ENCODE data around the gene PITPNC1.
"Not testable (repeated sequence)": the region's sequence is repeated elsewhere in the genome, so short reads cannot be mapped to it uniquely, and the experiment has no call there.

Gene PITPNC1

DNA sequence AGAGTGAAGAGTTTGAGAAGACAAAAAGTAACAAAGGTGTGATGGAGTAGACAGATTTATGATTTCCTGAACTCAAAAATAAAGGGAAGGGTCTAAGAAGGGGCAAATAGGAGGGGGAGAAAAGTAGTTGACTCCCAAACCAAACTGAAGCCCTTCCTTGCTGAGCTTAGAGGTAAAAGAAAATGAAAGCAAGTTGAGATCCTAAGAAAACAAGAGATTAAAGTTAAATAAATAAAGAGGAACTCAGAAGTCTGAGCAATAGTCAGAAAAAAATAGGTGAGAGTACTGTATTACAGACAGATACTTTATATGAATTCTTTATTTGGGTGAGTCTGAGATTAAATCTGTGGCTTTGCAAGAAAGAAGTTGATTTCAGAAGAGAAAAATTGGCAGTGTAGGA is 7.4 kb upstream of the PITPNC1 start:
- DNase-seq (ENCODE audit: low read depth), result no peak

DNA sequence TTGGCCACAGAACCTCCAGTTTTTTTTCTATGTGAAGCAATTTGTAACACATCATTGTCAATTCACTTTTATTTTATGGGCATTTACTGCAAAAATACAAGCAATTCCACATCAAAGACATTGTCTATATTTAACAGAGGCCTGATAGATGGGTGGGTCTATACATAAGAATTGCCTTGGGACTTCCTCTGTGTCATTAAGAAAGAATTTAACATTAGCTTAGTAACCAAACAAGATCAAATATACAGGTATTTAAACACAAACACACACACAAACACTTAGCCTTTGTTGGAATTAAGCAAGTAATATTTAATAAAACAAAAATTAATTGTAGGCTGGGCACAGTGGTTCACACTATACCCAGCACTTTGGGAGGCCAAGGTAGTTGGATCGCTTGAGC is 4.3 kb upstream of the PITPNC1 start:
- no peak for DNase-seq (ENCODE audit: low read depth)

DNA sequence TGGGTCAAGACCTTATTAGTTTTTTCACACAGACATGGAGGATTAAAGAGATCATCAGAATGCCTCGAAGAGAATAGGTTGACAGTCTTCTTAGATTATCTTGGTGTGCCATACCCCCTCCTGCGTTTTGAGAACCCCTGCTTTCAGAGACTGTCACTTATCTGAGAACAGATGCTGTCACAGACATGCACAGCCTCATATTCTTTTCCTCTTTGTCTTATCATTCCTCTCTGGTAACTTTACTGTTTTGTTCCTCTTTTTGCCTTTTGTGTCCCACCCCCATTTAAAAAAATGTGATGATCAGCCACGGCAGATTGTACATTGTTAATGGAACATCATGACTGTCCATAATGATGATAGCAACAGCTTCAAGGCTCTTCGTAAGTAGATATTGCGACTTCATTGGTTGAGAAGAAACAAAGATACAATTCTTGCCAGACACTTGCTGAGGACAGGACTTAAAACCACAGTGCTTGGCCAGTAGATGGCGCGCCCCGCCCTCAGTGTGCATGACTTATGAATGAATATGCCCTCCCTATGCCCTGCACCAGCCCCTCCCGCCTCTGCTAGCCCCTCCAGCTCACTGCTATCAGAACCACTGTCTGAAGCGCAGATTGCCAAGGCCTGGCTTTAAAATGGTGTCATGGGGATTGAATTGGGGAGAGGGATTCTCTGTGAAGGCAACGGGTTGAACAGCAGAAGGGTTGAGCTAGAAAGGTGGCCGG is 2.6 kb upstream of the PITPNC1 start:
- peak; percentile 81 for DNase-seq (ENCODE audit: low read depth)

DNA sequence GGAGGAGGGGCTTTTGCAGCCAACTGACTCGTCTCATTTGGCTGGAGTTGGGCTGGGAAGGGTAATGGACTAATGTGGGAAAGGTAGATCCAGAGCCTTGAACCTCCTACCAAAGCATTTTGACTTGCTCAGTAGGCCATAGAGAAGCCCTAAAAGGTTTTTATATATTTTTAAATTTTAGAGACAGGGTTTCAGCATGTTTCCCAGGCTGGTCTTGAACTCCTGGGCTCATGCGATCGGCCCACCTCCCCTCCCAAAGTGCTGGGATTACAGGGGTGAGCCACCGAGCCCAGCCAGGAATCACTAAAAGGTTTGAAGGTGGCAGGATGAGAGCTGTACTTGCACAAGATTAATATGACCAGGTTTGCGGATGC is 2.0 kb upstream of the PITPNC1 start:
- no peak for DNase-seq (ENCODE audit: low read depth)

DNA sequence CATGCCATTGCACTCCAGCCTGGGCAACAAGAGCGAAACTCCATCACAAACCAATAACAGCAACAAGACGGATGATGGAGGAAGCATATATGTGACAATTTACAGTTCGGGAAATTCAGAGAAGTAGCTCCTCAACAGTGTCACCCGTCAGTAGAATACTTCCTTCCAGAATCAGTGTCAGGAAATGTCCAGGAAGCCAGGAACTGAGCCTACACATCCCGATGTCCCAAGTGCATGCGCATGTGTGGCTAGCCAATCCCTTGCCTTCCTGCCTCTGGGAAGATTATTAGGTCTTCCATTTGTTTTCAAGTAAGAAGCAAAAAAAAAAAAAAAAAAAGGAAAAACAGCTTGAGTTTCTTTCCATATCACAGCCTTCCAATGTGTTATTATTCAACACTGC is 1.4 kb upstream of the PITPNC1 start:
- peak; percentile 26 for DNase-seq (ENCODE audit: low read depth)

DNA sequence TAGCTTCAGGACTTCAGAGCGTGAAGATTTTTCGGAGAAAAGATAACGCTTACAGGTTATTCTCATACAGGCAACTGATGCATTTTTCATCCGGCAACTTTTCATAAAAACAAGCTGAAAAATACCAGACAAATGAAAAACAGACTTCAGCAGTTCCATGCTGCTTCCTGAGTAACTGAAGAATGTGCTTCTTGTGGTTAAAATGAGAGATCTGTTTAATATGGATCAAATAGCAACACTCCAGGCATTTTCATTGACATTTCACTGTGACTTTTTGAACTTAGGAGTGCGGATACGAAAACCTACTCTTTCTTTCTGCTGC is 705 bp upstream of the PITPNC1 start:
- peak; percentile 87 for DNase-seq (ENCODE audit: low read depth)

DNA sequence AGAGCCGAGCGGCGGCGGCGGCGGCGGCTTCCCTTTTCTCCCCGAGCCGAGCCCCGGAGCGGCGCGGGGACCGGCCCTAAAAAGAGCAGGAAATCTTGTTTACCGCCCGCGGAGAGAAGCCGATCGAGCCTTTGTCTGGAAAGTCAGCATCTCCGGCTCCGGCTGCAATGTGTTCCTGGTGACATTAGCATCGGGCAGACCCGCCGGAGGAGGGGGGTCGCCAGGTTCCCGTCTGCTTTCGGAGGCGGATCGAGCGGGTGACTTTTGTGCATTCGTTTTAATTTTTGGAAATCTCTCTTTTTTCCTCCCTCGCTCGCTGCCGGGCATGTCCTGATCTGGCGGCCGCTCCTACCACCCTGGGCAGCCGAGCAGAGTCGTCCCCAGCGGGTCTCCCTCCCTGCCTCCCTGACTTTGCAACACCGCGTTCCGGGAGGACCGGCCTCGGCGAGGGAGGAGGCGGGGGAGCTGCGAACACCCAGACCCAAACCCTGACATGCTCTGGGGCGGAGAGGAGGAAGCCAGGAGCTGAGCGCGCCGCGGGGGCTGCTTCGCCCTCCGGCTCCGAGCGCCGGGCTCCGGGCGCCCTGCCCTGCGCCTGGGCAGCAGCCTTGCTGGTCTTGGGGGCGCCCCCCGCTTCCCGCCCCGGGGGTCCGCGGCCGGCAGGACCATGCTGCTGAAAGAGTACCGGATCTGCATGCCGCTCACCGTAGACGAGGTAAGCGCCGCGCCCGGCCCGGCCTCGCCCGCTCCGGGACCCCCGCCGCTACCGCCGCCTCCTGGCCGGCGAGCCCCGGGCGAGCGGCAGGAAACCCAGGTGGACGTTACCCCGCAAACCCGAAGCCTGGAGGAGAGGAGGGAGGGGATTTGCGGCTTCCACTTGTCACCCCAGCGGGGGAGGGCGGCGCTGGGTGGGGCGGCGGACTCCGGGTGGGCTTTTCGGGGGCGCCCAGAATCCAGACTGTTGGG is 690 bp downstream of the PITPNC1 start:
- DNase-seq (ENCODE audit: low read depth), result peak; percentile 47

DNA sequence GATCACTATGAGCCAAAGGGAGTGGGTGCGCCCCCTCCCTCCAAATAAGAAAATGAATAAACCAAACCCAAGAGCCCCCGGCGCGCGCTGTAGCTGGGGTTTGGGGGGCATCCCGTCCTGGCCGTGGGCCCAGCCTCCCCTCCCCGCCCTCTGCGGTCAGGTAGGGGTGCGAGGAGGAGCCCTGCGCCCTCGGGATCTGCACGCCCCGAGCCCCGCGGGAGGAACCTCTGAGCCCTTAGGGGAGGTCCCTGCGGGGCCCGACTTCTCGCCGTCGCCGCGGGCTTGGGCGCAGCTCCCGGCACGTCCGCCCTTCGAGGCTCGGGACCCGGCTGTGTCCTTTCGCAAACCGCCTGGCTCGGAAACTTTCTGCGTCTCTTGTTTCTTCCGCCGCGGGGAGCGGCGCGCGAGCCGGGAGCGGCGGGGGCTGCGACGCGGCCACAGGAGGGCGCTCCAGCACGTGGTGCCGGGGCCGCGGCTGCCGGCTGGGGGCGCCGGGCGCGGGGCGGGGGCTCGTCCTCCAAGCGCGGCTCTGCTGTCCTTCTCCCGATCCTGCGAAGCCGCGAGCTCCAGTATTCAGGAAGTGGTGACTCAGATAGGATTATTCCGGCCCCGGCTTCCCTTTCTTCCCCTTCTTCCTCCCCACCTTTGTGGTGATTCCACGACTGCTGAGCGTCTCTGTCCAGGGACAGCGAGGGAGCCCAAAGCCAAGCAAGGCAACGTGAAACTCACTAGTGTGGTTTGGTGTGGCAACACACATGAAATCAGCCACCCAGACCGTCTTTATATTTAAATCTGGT is 1.6 kb downstream of the PITPNC1 start:
- DNase-seq (ENCODE audit: low read depth), result peak; percentile 82

DNA sequence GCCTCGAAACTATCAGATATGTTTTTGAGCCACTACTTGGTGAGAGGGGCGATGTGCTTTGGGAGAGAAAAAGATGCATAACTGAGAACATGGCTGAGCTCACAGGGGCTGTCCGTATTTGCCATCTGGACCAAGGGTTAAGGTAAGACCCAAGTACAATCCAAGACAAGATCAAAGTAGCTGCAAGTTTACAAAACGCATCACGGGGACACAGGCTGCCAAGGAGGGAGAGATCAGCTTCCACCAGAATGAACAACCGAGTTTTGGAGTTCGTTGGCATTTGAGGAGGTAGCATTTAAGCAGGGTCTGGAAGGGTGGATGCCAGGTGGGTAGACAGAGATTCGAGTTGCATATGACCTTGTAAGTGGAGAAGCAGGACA is 2.2 kb downstream of the PITPNC1 start:
- no peak for DNase-seq (ENCODE audit: low read depth)

DNA sequence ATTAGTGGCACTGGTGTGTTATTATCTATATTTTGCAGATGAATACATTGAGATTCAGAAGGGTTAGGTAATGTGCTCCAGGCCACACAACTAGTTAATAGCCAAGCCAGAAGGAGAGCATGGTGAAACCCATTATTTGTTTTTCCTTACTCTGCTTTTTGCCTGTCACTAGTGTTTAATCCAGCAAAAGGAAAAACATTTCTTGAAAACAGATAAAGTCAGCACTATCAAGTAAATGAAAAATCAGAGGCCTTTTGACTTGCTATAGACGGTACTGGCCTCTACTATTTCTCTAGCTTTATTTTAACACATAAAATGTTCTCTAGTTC is 4.8 kb downstream of the PITPNC1 start:
- no peak for DNase-seq (ENCODE audit: low read depth)

DNA sequence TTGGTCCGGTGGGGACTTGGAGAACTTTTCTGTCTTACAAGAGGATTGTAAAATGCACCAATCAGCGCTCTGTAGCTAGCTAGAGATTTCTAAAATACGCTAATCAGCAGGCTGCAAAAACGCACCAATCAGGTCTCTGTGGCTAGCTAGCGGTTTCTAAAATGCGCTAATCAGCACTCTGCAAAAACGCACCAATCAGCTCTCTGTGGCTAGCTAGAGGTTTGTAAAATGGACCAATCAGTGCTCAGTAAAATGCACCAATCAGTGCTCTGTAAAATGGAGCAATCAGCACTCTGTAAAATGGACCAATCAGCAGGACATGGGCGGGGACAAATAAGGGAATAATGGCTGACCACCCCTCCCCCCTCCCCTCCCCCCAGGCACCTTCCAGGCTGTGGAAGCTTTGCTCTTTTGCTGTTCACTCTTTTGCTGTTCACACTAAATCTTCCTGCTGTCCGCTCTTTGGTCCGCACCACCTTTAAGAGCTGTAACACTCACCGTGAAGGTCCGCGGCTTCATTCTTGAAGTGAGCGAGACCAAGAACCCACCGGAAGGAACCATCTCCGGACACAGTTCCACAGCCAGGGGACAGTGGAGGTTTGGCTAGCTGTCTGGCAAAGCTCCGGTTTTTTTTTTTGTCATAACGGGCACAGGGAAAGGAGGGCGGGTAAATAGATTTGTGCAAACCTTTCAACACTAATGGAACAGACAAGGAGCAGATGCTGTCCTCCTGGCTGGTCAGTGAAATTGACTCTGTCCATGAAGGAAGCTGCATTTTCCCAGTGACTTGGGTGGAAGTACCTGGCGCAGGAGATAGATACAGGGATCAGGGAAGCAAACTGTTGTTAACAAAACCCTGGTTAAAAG is 8.3 kb downstream of the PITPNC1 start:
- DNase-seq (ENCODE audit: low read depth), result no peak

DNA sequence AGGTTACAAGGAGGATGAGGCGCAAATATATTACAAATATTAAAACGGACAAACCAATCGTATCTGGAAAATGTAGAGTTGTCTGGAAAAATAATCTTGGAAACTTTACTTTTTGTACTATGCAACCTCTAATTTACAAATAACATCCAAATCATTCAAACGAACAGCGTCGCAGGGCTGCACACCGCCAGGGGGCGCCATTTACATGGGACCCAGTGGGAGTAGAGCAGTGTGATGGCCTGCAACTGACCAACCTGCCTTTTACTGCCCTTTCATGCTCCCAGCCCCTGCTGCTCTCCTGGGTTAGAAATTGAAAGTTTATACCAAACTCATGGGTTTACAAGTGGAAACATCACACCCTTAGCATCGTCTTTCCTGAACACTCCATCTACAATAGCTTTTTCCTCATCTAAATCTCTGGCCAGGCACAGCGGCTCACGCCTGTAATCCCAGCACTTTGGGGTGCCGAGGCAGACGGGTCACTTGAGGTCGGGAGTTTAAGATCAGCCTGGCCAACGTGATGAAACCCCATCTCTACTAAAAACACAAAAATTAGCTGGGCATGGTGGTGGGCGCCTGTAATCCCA is 10.0 kb downstream of the PITPNC1 start:
- DNase-seq (ENCODE audit: low read depth), result peak; percentile 21

DNA sequence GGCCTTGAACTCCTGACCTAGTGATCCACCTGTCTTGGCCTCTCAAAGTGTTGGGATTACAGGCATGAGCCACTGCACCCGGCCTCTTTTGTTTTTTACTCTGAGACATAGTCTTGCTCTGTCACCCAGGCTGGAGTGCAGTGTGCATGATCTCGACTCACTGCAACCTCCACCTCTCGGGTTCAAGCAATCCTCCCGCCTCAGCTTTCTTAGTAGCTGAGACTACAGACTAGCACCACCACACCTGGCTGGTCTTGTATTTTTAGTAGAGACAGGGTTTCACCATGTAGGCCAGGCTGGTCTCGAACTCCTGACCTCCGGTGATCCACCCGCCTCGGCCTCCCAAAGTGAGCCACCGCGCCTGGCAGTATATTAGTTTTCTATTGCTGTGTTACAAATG is 11.5 kb downstream of the PITPNC1 start:
- not testable (repeated sequence) for DNase-seq (ENCODE audit: low read depth)

DNA sequence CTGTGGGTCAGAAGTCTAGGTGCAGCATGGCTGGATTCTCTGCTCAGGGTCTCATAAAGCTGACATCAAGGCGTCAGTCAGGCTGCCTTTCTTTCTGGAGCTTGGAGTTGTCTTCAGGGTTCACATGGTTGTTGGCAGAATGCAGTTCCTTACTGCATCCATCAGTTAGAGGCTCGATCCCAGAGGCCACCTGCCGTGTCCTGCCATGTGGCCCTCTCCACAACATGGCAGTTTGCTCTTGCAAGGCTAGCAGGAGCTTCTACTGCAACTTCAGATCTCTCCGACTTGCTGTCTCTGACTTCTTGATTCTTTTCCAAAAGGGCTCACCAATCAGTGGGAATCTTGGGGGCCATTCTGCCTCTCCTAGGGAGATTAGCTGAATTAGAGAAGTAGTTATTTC is 11.9 kb downstream of the PITPNC1 start:
- DNase-seq (ENCODE audit: low read depth), result no peak

DNA sequence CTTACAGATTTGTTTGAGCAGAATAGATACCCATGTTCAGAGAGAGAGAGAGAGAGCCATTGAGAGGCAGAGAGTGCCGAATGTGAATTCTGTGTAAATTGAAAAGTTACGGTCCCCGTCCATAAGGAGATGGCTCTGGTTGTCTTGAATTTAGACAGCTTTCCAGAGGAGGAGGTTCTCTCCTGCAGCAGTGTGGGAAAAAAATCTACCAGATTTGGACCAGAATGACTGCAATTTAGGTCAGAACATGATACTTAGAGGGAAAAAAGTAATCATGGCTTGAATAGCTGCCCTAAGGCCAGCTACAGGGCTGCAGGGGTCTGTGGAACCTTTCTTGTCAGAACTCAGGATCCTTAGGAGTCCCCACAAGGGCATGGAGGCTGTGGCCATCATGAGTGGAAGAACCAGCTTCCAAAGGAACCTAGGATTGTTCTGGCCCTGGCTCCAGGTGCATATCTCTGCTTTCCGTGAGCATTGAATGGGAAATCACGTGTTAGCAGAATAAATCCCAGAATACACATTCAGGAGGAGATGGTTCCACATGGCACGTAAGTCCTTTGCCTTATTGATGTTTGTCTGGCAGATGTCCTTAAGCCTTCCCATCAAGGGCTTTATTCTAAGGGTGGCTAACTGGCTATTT is 13.0 kb downstream of the PITPNC1 start:
- peak; percentile 4 for DNase-seq (ENCODE audit: low read depth)

DNA sequence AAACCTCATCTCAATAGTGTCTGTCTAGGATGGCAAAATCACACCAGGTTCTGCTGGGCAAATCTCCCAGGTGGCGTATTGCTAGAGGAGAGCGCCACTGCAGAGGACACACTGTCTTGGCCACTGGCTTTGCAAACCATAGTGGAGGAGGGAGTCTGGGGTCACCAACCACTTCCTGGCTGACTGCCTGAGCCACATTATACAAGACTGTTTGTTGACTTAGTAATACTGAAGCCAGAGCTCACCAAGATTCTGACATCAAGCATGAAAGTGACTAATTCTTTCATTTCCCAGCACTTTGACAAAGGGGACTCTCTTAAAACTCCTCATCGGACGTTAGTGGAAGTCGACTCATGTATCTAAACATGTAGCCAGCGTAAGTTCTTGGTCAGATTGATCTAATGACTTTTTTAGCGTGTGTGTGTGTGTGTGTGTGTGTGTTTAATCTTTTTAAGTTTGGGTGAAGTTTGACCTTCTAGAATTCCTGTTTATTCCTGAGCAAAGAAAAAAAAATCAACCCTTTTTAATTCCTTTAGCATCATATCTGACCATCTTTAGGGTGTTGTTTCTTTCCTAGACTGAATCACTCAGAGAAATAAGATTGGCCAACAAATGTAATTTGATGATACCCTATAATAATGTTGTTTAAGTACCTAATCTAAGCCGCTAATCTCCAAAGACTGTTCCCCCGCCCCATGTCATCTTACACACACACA is 13.7 kb downstream of the PITPNC1 start:
- peak; percentile 89 for DNase-seq (ENCODE audit: low read depth)

DNA sequence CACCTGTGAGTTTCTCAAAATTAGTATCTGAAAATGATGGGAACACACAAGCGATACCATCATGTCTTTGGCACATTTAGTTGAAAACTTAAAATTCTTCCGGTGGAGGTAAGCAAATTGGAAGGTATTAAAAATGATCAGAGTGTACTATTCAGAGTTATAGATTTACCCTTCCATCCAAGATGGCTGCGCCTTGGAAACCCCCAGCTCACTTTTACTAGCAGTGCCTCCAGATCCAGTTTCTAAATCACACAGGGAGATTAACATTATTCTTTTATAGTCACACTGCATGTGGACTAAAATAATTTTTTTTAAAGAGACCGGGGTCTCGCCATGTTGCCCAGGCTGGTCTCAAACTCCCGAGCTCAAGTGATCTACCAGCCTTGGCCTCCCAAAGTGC is 15.0 kb downstream of the PITPNC1 start:
- DNase-seq (ENCODE audit: low read depth), result no peak

DNA sequence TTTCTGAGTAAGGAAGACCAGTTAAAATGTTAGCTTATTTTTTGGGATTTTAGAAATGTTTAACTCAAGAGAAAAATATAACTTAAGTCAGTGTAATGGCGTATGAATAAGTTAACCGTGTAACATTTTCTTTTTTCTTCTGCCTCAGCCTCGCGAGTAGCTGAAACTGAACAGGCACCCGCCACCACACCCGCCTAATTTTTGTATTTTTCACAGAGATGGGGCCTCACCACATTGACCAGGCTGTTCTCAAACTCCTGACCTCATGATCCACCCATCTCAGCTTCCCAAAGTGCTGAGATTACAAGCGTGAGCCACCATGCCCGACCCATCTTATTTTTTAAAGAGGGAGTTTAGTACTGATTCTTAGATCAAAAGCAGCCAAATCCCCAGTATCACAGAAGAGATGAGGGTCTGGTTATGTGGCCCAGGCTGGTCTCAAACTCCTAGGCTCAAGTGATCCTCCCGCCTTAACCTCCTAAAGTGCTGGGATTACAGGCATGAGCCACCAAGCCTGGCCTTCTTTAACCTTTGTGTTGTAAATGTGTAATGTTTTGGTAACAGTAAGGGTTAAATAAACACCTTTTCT is 16.8 kb downstream of the PITPNC1 start:
- DNase-seq (ENCODE audit: low read depth), result no peak

DNA sequence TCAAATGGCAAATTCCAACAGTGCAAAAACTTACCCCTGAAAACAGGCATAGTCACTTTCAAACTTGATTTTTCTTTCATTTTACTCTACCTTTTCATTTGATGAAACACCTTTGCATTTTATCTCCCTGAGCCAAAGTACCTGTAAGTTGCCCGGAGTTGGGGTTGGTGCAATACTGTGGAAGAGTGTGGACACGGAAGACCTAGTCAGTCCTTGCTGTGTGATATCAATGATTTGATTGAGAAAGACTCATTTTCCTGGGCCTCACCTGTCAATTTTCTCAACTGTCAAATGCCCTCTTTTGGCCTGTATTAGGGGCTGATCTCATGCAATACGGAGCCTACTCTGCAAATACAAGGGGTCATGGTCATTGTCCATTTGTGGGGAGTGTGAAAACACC is 22.6 kb downstream of the PITPNC1 start:
- DNase-seq (ENCODE audit: low read depth), result no peak

DNA sequence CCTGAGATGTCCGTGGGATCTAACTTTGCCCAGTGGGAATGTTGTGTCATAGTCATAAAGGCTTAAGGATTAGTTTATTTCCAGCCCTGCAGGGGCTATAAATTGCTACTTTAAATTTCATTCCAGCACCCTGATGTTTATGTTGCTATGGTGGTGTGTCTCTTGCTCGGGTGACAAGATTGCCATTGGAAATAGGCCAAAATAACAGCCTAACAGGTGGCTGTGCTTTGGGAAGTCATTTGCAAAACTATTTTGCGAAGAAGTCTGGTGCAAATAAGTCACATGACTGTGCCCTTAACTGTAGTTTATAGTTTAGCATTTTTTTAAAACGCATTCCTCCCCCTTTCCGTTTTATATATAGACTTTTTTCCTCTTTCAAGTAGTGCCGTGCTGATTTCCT is 23.1 kb downstream of the PITPNC1 start:
- DNase-seq (ENCODE audit: low read depth), result no peak

Data from fibroblast of gingiva (primary cell).